Lower lobe of right lung (tissue), 2 donors: ENCODE data around the gene BAX. TPM values are rescaled to one million over a fixed set of nuclear protein-coding genes. Genes with fewer than 3 reads are reported as not detected.

ENCODE experiments used
- ATAC-seq, 2 donors: fragments of 200-7000 bp; cut with Tn5 transposase; one replicate each; pipeline ENCODE4 v1.9.1; 2020 to 2022; ENCODE audit warnings: mild to moderate bottlenecking in 2 of 2, moderate library complexity in 2 of 2
- DNase-seq: peaks from one replicate; pipeline ENCODE4 v3.0.0-alpha.2; 2020
- H3K27ac ChIP-seq: fragments of 200-600 bp; one replicate; pipeline ENCODE4 v1.8.0; 2022
- H3K27me3 ChIP-seq: fragments of 200-600 bp; one replicate; pipeline ENCODE4 v1.8.0; 2022; ENCODE audit warnings: low read depth
- H3K36me3 ChIP-seq: fragments of 200-600 bp; one replicate; pipeline ENCODE4 v1.8.0; 2022; ENCODE audit warnings: mild to moderate bottlenecking
- H3K4me1 ChIP-seq: fragments of 200-600 bp; one replicate; pipeline ENCODE4 v1.8.0; 2022
- H3K4me3 ChIP-seq: fragments of 200-600 bp; one replicate; pipeline ENCODE4 v1.8.0; 2022; ENCODE audit warnings: mild to moderate bottlenecking
- H3K9me3 ChIP-seq: fragments of 200-600 bp; one replicate; pipeline ENCODE4 v1.8.0; 2022
- intact Hi-C: fragments of 100-400 bp; cut with DNase I; formaldehyde crosslinking; loops from one replicate; pipeline ENCODE4 v1.11.0; 2022
- total RNA-seq: library from RNA; stranded (reverse); fragmentation: NEBNext Ultra II Directional; extraction: Animal tissue kit (Norgen Biotek cat#: 25700); gene quantifications from one replicate; pipeline ENCODE4 v1.2.1, GENCODE V29; 2021
- TF ChIP-seq, protein P1 (sequence below): fragments of 200-600 bp; IDR thresholded peaks from one replicate; pipeline ENCODE4 v1.8.0; 2022; ENCODE audit warnings: antibody characterized with exemption, mild to moderate bottlenecking
- donor health status: DM: no; HTN: yes; CAD: no; lungs with severe emphysema.

Gene BAX
- total RNA-seq, 1 donor from 2014 or later: 142 TPM

DNA sequence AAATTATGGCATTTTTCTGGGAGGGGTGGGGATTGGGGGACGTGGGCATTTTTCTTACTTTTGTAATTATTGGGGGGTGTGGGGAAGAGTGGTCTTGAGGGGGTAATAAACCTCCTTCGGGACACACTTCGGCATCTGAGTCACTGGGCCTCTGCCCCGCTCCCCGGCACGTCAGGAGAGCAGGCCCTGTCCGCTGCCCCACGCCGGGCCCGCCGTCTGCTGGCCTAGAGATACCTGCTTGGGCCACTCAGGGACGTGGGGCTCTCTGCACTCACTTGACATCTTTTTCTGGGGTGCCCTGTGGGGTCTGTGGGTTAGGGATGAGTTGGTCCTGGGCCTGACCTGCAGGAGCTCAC, 7.0 kb downstream of the BAX start:
- Histone ChIP-seq H3K4me3 (peak overlapping the region; percentile 34), H3K36me3 (peaks cover 16% of the 10 kb centered on the region), H3K9me3 (no peaks in the 10 kb centered on the region), H3K27ac (peak overlapping the region; percentile 93), H3K27me3 (no peaks in the 10 kb centered on the region), H3K4me1 (peaks cover 32% of the 10 kb centered on the region)
- intact Hi-C loops: no loop called here
- ATAC-seq (no peak), DNase-seq (no peak)
- TF ChIP-seq, protein P1, sequence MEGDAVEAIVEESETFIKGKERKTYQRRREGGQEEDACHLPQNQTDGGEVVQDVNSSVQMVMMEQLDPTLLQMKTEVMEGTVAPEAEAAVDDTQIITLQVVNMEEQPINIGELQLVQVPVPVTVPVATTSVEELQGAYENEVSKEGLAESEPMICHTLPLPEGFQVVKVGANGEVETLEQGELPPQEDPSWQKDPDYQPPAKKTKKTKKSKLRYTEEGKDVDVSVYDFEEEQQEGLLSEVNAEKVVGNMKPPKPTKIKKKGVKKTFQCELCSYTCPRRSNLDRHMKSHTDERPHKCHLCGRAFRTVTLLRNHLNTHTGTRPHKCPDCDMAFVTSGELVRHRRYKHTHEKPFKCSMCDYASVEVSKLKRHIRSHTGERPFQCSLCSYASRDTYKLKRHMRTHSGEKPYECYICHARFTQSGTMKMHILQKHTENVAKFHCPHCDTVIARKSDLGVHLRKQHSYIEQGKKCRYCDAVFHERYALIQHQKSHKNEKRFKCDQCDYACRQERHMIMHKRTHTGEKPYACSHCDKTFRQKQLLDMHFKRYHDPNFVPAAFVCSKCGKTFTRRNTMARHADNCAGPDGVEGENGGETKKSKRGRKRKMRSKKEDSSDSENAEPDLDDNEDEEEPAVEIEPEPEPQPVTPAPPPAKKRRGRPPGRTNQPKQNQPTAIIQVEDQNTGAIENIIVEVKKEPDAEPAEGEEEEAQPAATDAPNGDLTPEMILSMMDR: no peak

DNA sequence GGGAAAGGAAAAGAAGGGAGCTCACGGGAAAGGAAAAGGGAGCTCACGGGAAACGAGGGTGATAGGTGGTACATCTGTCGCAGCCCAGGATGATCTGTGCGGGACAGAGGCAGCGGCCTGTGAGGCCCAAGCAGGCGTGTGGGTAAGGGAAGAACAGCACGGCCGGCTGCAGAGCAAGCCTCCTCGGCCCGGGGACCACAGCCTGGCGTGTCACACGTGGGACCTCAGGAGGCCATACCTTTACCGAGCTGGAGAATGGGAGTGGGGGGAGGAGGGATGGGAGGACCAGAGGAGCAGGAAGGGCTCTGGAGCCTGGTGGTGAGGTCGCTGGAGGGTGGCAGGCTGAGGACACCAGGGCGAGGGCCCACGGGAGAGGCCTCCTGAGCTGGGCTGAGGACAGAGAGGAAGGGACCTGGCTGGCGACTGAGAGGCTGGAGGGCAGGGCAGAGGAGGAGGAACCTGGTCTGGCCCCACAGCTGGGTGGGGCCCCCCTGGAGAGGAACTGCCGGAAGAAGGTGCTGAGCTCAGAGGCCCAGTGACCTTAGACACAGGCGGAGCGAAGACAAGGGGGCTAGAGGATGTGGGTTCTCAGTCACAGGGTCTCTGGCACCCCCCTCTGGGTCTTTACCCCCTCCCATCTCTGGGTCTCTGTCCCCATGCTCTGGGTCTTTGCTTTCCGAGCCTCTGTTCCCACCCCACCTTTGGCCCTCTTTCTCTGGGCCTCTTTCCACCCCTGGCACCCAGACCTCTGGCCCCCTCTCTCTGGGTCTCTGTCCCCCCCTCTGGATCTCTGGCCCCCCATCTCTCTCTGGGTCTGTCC, 7.6 kb downstream of the BAX start:
- TF ChIP-seq, protein P1: no peak
- intact Hi-C loops: no loop called here
- Histone ChIP-seq H3K4me1 (peaks cover 38% of the 10 kb centered on the region), H3K4me3 (peak overlapping the region; percentile 34), H3K27me3 (no peaks in the 10 kb centered on the region), H3K9me3 (no peaks in the 10 kb centered on the region), H3K27ac (peak overlapping the region; percentile 93), H3K36me3 (peaks cover 18% of the 10 kb centered on the region)
- peak; percentile 90 for DNase-seq
- peak; percentile 50 to 62 for ATAC-seq

DNA sequence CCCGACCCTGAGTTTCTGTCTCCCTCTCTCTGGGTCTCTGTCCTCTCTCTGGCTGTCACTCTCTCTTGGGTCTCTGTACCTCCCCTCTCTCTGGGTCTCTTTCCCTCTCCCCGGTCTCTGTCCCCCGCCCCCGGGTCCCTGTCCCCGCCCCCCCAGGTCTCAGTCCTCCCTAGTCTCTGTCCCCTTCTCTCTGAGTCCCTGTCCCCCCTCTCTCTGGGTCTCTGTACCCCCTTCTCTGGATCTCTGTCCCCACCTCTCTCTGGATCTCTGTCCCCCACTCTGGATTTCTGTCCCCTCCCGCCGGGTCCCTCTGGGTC, 8.1 kb downstream of the BAX start:
- intact Hi-C loops: no loop called here
- no peaks in the 10 kb centered on the region for H3K27me3 ChIP-seq
- H3K9me3 ChIP-seq: no peaks in the 10 kb centered on the region
- peaks cover 44% of the 10 kb centered on the region for H3K4me1 ChIP-seq
- peak overlapping the region; percentile 93 for H3K27ac ChIP-seq
- no peak overlapping the region for H3K4me3 ChIP-seq
- ATAC-seq (no peak), DNase-seq (no peak)
- TF ChIP-seq, protein P1: no peak
- H3K36me3 ChIP-seq: peaks cover 24% of the 10 kb centered on the region

DNA sequence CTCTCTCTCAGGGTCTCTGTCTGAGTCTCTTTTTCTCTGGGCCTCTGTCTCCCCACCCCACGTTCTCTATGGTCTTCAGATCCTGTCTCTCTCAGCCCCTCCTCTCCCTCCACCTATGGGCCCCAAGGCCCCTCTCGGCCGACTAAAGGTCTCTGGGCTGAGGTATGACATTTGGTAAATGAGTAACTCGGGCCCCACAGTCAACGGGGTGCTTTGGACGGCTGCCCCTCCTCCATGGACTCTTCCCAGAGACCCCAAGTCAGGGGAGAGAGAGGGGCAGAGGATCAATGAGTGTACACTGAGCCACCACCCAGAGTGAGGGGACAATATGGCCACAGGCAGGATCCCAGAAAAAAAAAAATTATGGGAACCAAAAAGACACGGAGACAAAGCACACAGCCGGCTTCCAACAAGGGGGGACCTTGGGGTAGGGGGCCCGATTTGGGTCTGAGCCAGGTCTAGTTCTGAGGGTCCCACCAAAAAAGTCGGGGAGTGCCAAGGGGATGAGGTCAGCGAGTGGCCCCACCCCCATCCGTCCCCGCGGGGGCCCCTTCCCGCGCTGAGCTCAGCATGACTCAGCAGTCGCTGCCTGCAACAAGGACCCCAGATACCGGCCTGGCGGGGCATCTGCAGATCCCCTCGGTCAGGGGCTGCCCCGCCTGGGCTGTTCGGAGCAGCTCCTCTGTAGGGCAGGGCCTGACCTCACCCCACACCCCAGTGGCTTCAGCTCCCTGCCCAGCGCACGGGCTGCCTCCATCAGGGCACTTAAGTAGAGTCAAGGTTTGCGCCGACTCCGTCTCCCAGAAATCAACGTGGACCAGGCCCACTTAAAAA, 8.9 kb downstream of the BAX start:
- peak overlapping the region; percentile 96 for H3K4me3 ChIP-seq
- intact Hi-C loops: no loop called here
- peak overlapping the region; percentile 93 for H3K27ac ChIP-seq
- H3K36me3 ChIP-seq: peaks cover 30% of the 10 kb centered on the region
- TF ChIP-seq, protein P1: no peak
- H3K4me1 ChIP-seq: peaks cover 51% of the 10 kb centered on the region
- no peaks in the 10 kb centered on the region for H3K27me3 ChIP-seq
- peak; percentile 83 for DNase-seq
- ATAC-seq: peak; percentile 24 to 37
- no peaks in the 10 kb centered on the region for H3K9me3 ChIP-seq

DNA sequence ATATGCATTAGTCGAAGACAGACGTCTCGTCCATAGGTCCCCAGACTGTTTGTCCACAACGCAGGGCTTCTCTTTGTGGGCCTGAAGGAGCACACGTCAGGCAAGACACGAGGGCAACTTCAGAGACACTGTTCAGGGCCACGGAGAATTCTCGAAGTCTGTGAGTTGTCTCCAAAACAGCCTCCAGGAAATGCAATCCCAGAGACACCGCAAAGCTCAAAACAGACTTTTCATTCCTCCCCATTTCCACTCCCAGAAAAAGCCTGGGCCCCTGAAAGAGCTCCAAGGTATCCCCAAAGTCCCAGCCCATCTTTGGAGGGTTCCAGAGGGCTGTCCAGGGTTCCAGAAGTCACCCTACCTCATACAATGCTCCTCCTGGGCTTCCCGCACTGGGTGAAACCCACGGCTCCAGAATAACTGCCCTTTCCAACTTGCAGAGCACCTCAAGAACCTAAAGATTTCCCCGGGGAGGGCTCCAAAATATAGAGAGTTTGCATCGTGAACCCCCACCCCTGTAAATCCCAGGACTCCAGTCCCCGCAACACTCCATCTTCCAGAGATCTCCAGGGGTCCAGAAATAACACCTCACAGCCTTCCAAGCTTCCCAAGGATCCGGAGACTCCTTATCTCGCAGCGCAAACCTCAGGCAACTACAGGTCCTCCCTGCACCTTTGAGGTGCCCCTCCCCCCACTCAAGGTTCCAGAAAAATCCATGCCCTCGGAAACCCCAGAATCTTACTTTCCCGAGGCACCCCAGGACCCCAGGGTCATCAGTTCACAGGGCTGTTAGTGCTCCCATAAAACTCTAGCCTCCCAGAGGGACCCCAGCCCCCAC, 9.7 kb downstream of the BAX start:
- peak overlapping the region; percentile 96 for H3K4me3 ChIP-seq
- H3K36me3 ChIP-seq: peaks cover 38% of the 10 kb centered on the region
- peak overlapping the region; percentile 93 for H3K27ac ChIP-seq
- ATAC-seq: peak in 1 of 2 donors; percentile 0
- TF ChIP-seq, protein P1: no peak
- peak; percentile 56 for DNase-seq
- intact Hi-C loops: no loop called here
- no peaks in the 10 kb centered on the region for H3K27me3 ChIP-seq
- no peaks in the 10 kb centered on the region for H3K9me3 ChIP-seq
- H3K4me1 ChIP-seq: peaks cover 54% of the 10 kb centered on the region
